Putamen (tissue), 1 donor: ENCODE data around the gene HSD17B3.
"Not testable (repeated sequence)": the region's sequence is repeated elsewhere in the genome, so short reads cannot be mapped to it uniquely, and the experiment has no call there.

Source experiments
- DNase-seq: peaks from one replicate; pipeline ENCODE4 v3.0.0-alpha.2; 2016; ENCODE audit warnings: low spot score

Gene HSD17B3

GRCh38 chr9:96306958-96307357, 5.0 kb upstream of the HSD17B3 start:
- DNase-seq, result not testable (repeated sequence)

- DNase-seq, result no peak
Observed at GRCh38 chr9:96305171-96305570, 3.2 kb upstream of the HSD17B3 start.

- no peak for DNase-seq
Observed at GRCh38 chr9:96304230-96304629, 2.3 kb upstream of the HSD17B3 start.

- DNase-seq, result no peak
Observed at GRCh38 chr9:96299823-96300222, 2.2 kb downstream of the HSD17B3 start.

- no peak for DNase-seq
Observed at GRCh38 chr9:96294159-96294545, 7.8 kb downstream of the HSD17B3 start.

- DNase-seq, result peak; percentile 7
Observed at GRCh38 chr9:96293498-96294158, 8.3 kb downstream of the HSD17B3 start.

GRCh38 chr9:96289392-96289791, 12.6 kb downstream of the HSD17B3 start:
- DNase-seq, result no peak

- DNase-seq, result no peak
Observed at GRCh38 chr9:96281641-96282040, 20.3 kb downstream of the HSD17B3 start.

- no peak for DNase-seq
Observed at GRCh38 chr9:96279932-96280331, 22.0 kb downstream of the HSD17B3 start.

GRCh38 chr9:96274939-96275338, 27.0 kb downstream of the HSD17B3 start:
- DNase-seq, result no peak

GRCh38 chr9:96270236-96270744, 31.7 kb downstream of the HSD17B3 start:
- DNase-seq, result no peak

- DNase-seq, result no peak
Observed at GRCh38 chr9:96258967-96259366, 43.0 kb downstream of the HSD17B3 start.

- no peak for DNase-seq
Observed at GRCh38 chr9:96256800-96257199, 45.2 kb downstream of the HSD17B3 start.

- DNase-seq, result no peak
Observed at GRCh38 chr9:96255698-96256097, 46.3 kb downstream of the HSD17B3 start.

GRCh38 chr9:96253059-96253696, 48.8 kb downstream of the HSD17B3 start:
- no peak for DNase-seq

- no peak for DNase-seq
Observed at GRCh38 chr9:96251451-96251850, 50.5 kb downstream of the HSD17B3 start.

- no peak for DNase-seq
Observed at GRCh38 chr9:96249746-96250145, 52.2 kb downstream of the HSD17B3 start.

GRCh38 chr9:96246267-96246671, 55.7 kb downstream of the HSD17B3 start:
- DNase-seq, result no peak

- DNase-seq, result no peak
Observed at GRCh38 chr9:96245399-96245798, 56.6 kb downstream of the HSD17B3 start.

- DNase-seq, result no peak
Observed at GRCh38 chr9:96243778-96244177, 58.2 kb downstream of the HSD17B3 start.

GRCh38 chr9:96242811-96243210, 59.2 kb downstream of the HSD17B3 start:
- peak; percentile 19 for DNase-seq

GRCh38 chr9:96241391-96241809, 60.6 kb downstream of the HSD17B3 start:
- no peak for DNase-seq

GRCh38 chr9:96236854-96237550, 65.0 kb downstream of the HSD17B3 start:
- no peak for DNase-seq
